22Rv1 (cell line): ENCODE measurements around the gene ACYP2.

Source experiments
- CTCF ChIP-seq: fragments of 450-650 bp; IDR thresholded peaks from 2 replicates; pipeline ENCODE4 v1.5.1; 2017; ENCODE audit warnings: mild to moderate bottlenecking
- ZFX ChIP-seq: fragments of 450-650 bp; IDR thresholded peaks from 2 replicates; pipeline ENCODE4 v1.6.1; 2017; ENCODE audit warnings: antibody characterized with exemption, borderline replicate concordance

GRCh38 chr2:54317973-54318372 lies 202.6 kb downstream of the ACYP2 start:
- TF ChIP-seq ZFX (no peak), CTCF (no peak)
